Renal cortical epithelial cell (primary cell): Measurements from ENCODE around the gene ZKSCAN3. TPM values are rescaled to one million over a fixed set of nuclear protein-coding genes. Genes with fewer than 3 reads are reported as not detected.
A peak's percentile ranks its signal among the peaks of the same experiment; 100 is the strongest.
"Not testable (repeated sequence)": the region's sequence is repeated elsewhere in the genome, so short reads cannot be mapped to it uniquely, and the experiment has no call there.

ENCODE experiments used
- DNase-seq: peaks from one replicate; pipeline ENCODE4 v3.0.0-alpha.2; 2011; ENCODE audit warnings: low read depth
- total RNA-seq: library from RNA; depleted of rRNA; stranded (reverse); fragments of >200 nt; gene quantifications from 2 replicates; pipeline ENCODE4 v1.2.3, GENCODE V29; 2014

Gene ZKSCAN3
- total RNA-seq, 1 donor from 2014 or later = 11.3 TPM

- no peak for DNase-seq
These were observed 24.2 kb downstream of the ZKSCAN3 start for GRCh38 chr6:28373925-28374324.

- DNase-seq = no peak
These were observed 28.1 kb downstream of the ZKSCAN3 start for GRCh38 chr6:28377879-28378278.

- DNase-seq = no peak
These were observed 28.9 kb downstream of the ZKSCAN3 start for GRCh38 chr6:28378644-28379043.

DNA sequence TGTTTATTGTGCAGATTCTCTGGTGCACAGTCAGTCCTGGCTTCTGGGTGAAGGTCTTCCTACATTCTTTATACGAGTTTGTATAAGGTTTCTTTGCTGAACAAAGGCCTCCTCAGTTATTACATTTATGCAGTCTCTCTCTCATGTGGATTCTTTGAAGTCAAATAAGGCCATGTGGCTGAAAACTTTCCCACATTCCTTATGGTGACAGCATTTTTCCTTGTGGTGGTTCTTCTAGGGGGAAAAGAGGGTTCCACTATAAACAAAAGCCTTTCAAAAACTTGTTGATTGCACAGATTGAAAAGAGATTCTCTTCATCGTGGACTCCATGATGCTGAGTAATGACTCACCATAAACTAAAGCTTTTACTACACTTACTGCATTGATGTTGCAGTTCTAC, 30.6 kb downstream of the ZKSCAN3 start:
- DNase-seq = no peak

DNA sequence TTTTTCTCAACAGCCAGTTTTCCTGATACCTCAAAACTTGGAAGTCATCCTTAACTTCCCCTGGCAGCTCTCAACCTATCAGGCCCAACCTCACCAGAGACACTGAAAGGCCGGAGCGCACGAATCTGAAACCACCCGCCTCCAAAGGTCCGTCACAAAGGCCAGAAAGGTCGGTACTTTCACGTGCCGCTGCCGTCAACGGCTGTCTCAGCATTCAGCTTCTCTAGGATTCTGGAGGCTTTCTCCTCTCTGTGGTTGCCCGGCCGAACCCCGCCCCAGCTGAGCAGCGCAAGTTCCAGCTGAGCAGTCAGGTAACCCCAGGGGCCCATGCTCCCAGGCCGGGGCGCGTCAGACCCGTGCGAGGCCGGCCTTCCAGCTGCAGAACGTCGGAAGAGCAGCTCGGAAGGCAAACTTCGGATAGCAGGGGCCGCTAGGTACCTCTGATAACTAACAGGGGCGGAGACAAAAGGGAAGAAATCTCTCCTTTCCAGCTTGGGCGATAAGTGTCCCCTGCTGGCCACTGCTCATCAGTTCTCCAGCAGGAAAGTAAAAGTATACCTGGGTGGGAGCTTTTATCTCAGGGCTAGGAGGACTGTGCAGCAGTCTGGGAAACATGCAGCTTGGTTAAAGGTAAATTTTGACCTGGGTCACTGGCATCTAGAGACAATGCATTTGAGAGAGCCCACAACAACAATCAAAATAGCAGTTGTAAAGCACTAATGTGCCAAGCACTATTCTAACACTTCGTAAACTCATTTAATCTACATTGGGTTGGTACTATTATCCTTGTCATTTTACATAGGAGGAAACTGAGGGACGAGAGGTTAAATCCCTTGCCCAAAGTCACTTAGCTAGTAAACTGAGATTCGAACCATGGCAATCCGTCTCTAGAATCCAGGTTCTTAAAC, 33.7 kb downstream of the ZKSCAN3 start:
- peak; percentile 79 for DNase-seq

GRCh38 chr6:28384143-28384533, 34.4 kb downstream of the ZKSCAN3 start:
- DNase-seq = no peak

DNA sequence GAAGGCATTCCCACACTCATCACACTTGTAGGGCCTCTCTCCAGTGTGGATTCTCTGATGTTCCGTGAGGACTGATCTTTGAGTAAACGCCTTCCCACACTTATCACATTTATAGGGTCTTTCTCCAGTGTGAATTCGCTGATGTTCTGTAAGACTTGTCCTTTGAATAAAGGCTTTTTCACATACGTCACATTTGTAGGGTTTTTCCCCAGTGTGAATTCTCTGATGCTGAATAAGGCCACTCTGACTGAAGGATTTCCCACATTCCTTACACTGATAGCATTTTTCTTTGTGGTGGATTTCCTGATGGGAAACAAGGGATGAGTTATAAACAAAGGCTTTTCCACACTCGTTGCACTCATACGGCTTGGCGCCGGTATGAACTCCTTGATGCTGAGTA, 40.9 kb downstream of the ZKSCAN3 start:
- no peak for DNase-seq

DNA sequence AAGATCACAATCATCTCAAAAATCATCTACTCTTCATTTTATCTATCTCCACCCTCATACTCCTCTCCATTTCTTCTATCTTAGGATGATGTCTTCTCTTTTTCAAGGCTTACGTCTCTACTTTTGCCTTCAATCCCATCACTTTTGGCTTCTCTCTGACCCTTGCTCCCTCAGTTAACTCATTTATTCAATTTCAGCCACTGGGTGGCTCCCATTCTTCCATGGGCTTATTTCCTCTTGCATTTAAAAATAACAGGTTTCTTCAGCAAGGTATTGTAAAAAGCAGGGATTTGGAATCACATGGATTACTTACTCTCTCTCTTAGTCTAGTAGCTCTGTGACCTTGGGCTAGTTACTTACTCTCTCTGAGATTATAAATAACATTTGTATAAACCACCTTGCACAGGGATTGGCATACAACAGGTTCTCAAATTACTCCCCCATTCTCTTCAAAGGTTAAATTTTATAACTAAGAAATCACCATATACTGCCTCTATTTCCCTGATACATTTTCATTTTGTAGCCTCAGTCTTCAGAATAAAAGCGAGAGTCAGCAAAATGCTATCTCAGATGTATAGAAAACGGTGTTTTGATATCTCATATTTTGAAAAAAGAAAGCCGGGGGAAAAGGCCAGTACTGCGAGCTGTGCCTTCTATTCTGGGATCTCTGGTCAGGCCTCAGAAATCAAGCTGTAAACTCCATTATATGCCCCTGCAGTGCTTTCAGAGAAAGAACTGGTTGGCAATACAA, 44.3 kb downstream of the ZKSCAN3 start:
- DNase-seq = peak; percentile 12

DNA sequence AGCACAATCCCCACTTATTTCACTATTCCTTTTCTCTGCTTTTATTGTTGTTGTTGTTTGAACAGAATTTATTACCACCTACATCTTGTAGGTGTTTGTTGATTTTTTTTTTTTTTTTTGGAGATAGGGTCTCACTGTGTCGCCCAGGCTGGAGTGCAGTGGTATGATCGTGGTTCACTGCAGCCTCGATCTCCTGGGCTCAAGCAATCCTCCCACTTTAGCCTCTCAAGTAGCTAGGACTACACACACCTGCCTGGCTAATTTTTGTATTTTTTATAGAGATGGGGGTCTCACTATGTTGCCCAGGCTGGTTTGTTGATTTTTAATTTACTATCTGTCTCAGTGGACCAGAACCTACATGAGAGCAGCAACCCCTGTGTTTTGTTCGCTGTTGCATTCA, 46.2 kb downstream of the ZKSCAN3 start:
- no peak for DNase-seq

DNA sequence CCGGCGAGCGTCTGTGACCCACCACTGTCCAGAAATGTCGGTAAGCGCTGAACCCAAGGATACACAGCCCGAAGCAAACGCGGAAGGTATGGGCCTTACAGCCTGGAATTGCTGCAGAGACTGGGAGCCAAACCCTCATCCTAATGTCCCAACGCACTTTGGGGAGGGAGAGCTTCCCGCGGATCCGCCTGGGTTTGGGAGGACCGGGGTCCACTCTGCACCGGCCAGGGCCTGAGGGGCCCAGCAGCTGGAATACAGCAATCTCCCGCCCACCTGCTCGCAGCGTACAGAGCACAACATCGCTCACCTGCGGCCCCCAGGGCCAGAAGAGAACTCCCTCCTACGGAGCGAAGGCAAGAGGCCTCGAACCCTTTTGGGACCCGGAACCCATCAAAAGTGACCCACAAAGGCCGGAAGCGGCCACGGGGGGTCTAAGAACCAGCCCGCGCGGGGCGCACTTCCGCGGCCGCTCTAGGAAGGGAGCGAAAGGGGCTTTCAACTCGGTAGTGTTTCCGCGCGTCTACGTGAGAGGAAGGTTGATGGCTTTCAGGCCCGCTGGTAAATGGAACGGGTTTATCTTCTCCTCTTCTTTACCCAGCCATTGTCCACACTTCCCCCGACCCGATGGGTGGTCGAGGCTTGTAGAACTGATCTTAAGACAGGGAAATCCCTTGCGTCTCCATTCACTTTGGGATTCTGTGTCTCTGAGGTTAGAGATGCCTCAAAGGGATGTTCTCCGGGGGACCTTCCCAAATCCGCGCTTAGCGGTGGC, 49.8 kb downstream of the ZKSCAN3 start, which contains the start of gene ZSCAN12:
Gene ZSCAN12, minus strand, starts transcription at position 398 of the 772 bp plus-strand sequence. CDS start 1,342 bp downstream, outside the sequence.
- DNase-seq = peak; percentile 61

DNA sequence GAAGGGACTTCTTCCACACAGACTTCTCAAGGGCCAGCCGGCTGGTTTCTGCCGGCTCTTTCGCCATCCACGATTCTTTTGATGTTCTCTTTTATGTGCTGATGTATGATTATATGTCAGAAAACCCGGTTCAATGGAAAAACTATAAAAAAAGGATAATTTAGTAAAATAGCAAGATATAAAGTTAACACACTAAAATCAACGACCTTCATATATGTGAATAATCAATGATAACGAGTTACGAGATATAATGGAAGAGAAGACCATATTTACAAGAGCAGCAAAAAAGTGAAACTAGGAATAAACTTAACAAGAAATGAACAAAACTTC, 50.3 kb downstream of the ZKSCAN3 start:
- no peak for DNase-seq

DNA sequence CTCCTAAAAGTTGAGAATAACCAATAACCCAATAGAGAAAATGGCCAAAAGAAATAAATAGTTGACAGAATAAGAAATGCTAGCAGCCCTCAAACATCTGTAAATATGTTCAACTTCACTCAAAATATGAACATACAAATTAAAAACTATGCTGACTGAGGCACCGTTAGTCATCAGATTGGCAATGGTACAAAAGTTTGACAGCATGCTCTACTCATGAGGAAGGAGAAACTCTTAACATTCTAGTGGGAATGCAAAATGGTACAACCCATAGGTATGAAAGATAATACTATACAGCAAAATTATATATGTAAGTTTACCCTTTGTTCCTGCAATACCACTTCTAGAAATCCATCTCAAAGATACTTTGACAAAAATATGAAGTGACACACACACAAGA, 51.4 kb downstream of the ZKSCAN3 start:
- DNase-seq = no peak

DNA sequence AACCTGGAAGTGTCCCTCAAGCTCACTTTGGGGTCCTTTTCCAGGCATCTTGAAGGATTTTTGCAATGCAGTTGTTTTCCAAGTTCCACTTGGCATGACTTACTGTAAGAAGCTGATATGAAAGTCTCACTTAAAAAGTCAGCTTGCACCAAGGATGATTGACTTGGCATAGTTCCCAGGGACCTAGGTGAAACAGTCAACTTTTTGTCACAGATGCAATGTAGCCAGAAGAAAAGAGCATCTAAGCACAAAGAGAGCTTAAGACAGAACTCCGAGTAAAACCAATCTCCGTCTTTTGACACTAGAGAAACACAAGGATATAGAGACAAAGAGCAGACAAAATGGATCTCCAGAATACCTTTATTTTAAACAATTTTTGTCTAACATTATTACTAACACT, 52.5 kb downstream of the ZKSCAN3 start:
- no peak for DNase-seq

DNA sequence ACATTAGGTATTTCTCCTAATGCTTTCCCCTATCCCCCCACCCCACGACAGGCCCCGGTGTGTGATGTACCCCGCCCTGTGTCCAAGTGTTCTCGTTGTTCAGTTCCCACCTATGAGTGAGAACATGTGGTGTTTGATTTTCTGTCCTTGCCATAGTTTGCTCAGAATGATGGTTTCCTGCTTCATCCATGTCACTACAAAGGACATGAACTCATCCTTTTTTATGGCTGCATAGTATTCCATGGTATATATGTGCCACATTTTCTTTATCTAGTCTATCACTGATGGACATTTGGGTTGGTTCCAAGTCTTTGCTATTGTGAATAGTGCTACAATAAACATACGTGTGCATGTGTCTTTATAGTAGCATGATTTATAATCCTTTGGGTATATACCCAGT, 54.2 kb downstream of the ZKSCAN3 start:
- DNase-seq = not testable (repeated sequence)

DNA sequence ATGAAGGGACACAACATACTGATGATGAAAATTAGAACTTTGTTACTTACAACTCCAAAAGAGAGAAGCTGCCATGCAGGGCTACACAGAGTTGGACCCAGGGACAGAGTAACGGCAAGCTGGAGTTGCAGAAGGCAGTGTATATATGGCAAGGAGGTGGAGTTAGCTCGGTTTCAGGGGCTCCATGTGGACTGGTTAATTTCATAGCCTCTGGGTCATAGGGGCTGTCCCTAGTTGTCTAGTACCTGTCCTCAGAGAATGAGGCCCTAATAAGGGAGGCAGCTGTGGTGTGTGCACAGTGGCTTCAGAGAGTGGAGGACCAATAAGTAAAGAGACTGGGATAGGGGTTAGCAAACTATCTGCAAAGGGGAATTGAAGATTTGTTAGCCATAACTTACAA, 57.7 kb downstream of the ZKSCAN3 start:
- no peak for DNase-seq

DNA sequence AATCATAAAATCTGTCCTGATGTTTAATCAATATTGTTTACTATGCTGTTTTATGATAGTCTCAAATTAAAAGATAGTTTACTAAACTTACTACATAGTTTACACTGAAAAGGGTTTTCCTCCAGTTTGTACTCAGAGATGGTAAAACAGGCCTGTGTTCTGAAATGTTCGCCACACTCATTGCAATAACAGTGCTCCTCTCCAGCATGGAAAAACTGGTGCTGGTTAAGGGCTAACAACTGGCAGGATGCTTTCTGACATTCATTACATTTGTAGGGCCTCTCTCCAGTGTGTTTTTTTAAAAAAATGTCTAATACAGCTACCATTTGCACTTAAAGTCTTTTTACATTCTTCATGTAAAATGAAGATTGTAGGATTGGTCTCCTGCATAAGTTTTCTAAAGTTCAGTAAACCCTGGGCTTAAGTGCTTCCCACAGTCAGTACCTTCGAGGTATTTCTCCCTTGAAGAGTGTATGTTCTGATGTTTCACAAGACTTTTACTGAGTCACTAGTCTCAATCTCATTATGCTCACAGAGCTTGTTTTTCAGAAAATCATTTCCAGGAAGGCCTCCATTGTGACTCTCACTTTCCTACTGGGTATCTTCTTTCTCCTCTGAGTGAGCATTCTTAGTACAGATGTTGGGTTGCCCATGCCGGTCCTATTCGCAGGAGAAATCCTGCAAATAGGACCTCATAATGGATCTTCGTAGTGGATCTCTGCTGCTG, 58.5 kb downstream of the ZKSCAN3 start:
- peak; percentile 92 for DNase-seq

GRCh38 chr6:28410767-28411166, 61.0 kb downstream of the ZKSCAN3 start:
- no peak for DNase-seq

- DNase-seq = no peak
These were observed 63.9 kb downstream of the ZKSCAN3 start for GRCh38 chr6:28413681-28414080.
